Medulla oblongata (tissue), 1 donor: Measurements from ENCODE around the gene MSRB1.

ENCODE experiments used
- DNase-seq: peaks from one replicate; pipeline ENCODE4 v3.0.0-alpha.2; 2015; ENCODE audit errors: extremely low spot score

The MSRB1 gene

DNA sequence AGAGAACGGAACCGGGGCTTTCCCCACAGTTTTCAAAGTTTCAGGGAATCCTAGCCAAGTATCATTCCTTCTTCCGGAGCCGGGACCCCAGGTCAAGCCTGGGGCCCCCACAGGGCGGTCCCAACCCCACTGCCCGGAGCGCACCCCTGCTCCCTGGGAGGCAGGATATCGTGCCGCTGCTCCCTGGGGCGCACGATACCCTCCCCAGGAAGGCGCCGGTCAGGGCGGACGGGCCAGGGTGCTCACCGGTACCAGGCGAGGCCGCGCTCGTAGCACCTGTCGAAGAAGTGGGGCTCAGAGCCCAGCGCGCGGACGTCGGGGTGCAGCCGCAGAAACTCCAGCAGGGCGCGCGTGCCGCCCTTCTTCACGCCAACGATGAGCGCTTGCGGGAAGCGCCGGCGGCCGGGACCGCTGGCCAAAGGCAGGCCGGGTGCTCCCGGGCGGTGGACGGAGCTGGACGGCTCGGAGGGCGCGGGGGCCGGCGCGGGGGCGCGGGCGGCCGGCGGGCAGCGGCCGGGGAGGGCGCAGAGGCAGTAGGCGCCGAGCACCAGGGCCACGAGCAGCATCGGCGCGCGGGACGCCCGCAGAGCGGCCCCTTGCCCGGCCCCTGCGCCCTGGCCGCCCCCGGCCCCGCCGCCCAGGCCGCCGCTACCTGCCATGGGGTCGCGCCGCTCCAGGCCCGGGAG lies 25.2 kb downstream of the MSRB1 start:
- no peak for DNase-seq

DNA sequence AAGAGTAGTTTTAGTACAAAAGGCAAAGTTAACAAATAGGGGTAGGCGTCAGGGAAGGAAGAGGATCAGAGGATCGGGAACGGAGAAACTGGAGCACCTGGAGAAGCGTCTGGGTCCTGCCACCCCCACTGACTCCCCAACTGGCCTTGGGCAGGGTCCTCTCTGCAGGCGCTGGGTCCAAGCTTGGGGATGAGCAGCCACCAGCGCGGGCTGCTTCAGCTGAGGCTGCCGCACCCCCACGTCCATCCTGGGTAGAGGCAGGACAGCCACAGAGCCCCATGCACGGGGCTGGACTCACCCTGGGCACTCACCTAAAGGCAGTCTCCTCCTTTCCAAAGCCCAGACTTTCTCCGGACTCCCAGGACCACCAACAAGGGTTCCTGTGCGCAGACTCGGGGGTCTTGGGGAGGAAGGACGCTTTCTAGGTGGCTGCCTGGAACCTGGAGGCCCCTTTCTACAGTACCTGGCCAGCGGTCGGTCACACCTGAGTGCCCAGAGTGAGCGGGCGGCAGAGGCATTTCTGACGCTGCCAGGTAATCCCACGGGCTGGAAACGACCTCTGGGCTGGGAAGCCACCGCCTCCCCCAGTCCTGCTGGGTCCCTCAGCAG lies 25.8 kb downstream of the MSRB1 start:
- no peak for DNase-seq

DNA sequence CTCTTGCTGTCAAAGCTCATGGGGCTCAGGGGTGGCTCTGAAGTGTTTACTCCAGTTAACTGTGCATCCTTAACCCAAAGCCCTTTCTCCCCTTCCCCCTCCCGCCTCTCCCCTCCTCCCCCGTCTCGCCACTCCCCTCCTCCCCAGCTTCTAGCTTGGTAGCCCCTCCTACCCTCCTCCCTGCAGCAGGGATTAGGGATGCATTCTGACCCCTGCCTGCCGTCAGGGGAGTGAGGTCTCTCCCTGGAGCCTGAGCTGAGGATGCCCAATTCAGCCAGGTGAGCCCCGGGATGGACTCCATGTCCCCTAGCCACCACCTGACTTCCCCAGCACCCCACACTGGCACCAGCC lies 26.4 kb downstream of the MSRB1 start:
- DNase-seq: no peak

DNA sequence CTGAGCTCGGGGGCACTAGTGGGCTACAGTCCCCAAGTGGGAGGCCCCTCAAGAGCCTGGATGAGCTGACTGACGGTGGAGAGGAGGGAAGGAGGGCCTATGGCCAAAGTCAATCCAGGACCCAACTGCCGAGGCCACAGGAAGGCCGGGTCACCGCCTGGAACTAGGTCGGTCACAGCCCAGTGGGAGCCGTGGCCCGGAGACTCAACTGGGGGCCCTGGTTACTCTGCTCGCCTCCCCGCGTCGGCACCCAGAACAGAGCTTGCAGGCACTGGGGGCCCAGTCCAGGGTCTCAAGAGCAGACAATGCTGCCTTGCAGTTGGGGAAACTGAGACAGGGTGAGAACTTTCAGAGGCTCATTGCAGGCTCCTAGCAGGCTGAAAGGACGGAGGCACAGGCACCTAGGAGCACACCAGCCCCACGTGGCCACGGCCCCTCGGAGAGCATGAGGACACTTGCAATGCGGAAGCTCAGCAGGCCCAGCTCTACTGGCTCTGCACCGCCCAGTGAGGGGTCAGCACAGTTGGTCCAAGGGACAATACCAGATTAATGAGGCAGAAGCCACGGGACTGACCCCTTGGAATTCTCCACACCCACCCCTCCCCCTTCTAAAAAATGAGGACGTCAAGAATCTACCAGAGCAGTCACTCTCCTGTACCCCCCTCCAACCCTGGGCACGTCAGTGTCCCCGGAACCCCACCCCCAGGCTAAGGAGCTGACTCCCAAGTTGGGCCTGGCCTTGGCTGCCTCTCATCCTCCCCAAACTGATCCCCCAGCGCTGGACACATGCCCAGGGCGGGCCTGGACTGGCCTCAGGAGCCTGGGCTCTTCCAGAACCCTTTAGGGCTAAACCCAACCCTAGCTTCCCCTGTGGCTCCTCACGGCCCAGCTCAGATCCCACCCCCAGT lies 27.0 kb downstream of the MSRB1 start:
- DNase-seq: no peak

DNA sequence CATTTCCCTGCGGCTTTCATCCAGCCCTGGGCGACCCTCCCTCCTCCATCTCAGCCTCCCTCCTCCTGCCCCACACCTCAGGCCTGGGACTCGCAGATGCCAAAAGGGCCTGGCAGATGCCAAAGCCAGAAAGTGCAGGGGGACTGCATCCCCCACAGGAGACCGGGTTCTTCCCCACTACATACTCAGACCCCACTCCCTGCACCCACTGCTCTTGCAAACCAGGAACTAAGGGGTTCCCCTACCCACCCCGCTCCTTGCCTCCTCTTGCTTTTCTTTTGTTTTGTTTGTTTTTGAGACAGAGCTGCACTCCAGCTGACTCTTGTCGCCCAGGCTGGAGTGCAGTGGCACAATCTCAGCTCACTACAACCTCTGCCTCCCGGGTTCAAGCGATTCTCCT lies 28.0 kb downstream of the MSRB1 start:
- no peak for DNase-seq

DNA sequence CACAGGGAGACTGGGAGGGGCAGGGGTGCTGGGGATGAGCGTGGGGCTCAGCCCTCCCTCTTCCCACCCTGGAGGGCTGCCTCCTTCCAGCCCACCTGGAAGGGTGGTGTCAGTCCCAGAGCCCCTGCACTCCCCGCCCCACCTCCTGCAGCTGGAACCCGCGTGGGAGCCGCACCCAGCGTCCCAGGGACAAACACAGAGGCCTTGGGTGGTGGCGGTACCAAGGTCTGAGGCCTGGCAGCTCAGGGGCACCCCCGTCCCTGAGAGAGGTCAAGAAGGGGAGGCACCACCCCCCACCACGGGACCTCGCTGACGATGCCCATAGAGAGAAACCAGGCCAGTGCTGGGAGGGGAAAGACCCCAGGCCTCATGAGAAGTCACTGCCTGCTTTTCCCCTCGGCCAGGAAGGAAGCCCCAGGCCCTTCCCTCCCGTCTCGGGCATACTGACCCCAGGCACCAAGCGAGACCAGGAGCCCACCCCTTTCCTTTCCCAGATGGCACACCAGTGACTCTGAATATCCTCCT lies 28.9 kb downstream of the MSRB1 start:
- no peak for DNase-seq

DNA sequence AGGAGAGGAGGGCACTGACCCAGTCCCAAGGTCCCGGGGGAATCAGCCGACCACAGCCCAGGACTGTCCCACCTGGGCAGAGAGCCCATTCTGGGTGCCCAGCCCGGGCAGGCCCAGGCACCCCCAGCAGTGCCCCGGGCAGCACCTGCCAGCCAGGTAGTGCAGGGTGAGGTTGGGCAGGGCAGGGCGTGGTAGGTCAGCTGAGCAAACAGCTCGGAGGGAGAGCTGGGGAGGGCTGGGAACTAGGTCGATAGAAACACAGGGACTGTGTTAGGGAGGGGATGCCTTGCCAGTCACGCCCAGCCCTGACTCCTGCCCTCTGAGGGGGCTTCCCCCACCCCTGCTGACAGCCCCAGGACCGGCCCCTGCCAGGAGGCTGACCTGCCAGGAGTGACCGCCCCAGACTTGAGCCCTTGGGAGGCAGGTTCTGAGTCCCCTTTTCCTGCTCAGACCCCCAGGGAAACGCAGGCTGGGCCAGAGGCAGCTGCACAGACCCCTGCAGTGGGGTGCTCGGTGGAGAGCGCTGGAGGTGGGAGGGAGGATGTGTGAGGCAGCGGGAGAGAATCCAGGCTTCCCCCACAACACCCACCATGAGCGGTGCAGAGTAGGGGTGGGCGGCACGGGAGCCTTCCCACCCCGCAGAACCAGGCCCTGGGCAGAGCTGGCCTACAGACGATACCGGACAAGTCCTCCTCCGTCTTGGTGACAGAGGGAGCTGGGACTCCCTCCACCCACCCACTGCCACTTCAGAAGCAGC lies 29.5 kb downstream of the MSRB1 start:
- no peak for DNase-seq

DNA sequence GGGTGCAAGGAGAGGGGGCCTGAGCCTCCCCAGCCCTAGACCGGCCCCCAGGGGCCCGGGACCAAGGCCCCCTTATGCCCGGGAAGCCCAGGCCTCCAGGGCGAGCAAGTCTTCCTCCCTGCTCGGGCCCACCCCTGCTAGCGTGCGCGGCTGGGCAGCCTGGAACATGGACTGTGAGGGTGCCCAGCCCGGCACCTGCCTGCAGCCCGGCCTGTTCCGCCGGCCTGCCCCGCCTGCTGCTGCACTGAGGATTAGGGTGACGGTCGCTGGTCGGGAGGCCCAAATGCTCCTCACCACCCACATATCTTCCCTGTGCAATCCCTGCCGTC lies 30.8 kb downstream of the MSRB1 start:
- DNase-seq: no peak

DNA sequence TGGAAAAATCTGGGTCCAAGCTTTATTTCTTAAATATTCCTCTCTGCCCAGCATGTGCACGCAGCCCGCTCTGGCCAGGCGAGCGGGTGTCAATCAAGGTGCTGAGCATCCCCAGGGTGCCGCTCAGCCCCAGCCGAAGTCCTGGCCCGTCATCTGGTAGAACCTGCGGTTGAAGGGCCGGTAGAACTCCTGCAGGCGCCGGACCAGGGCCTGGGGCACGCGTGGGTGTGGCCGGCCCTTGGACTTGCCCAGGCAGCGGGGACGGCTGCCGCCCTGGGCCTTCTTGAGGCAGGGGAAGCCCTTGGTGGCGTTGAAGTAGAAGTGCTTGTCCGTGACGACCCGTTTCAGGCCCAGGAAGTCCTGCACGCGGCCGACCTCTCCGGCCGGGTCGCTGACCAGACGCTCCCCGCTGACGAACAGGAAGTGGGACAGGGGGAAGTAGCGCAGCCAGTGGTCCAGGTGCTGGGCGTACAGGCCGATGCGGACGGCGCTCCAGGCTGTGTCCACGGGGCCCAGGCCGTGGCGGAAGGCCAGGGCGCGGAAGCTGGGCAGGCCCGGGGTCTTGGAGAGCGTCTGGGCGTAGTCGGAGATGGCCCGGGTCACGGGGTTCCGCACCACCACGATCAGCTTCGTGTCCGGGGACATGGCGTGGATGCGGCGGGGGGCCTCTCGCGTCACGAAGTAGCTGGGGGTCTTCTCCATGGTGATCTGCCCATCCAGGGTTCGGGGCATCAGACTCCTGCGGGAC lies 31.4 kb downstream of the MSRB1 start:
- no peak for DNase-seq

DNA sequence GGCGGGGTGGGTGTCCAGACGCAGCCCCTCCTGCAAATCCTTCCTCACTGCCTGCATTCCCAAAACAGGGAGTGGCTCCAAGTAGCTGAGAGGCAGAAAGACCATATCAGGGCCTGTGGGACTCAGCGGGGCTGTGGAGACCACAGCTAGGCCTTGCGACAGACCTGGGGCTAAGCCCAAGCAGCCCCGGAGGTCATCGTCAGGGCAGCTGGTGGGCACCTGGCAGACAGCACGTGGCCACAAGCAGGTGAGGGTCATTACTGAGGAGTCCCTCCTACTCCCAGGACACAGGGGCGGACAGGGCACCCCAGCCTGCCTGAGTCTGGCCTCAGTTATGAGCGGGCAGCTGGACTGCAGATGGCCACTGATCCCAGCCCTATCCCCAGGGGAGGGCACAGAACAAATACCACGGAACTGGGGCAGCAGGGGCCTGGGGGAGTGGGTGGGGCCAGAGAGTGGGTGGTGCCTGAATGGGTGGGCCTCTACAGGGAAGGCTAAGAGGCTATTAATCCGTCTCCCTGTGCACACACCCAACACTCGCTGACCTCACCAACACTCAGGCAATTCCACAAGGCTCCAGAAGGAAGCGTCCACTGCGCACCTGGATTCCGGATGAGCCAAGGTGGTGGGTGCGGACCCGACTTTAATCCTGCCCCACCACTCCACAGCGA lies 33.3 kb downstream of the MSRB1 start:
- DNase-seq: no peak

DNA sequence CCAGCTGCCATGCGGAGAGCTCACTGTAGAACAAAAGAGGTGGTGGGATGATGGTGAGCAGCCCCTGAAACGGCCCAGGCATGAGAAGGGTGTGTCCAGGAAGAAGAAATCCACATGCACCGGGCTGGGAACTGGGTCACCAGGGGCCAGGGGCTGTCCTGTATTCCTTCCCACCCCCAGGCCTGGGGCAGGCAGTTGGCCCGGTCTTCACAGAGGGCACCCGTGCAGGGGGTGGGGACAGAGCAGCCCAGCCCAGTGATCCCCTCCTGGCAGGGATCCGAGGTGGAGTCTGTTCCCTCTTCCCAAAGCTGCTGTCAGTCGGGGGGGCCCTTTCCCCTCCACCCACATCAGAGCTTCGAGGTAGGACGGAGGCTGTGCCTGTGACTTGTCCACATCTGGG lies 34.0 kb downstream of the MSRB1 start:
- DNase-seq: no peak

DNA sequence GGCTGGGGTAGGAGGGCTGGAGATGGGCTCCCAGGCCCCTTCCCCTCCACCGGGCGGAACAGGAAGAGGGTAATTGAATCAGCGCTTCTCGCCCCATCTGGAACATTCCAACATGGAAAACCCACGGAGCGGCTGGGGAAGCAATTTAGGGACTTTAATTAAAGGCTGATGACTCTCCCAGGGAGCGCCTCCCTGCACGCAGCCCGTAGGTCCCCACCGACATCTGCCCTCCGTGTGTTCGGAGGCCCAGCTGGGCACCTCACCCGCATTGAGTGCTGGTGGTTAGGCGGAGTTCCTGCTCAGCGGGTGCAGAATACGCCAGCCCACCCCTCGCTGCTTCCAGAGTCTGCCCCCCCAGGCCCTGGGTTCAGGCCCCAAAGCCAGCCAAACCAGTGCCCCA lies 34.8 kb downstream of the MSRB1 start:
- no peak for DNase-seq

DNA sequence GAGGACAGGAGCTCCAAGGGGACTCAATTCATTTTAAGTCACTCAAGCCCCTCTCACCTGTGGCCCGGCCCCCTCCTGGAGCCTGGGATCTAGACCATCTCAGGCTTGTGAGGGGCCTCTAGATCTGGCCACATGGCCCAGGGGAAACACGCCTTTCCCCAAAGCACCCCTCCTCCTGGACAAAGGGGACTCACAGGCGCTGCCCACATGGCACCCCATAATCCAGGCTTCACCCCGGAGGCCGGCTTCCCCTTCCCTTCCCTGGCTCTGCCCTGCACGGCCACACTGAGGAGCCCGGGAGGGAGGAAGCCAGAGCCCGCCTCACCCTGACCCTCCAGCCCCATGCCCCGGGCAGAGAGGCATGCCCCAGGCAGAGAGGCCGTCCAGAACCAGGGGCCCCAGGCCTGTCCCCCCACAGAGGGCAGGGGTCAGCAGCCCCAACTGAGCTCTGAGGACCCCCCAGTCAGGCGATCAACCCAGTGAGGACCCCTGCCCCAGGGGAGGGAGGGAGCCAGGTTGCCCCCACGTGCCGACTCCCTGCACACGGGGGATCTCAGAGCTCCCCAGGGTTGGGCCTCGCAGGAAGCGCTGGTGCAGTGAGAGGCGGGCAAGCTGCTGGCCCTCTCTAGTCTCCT lies 35.7 kb downstream of the MSRB1 start:
- DNase-seq: no peak

DNA sequence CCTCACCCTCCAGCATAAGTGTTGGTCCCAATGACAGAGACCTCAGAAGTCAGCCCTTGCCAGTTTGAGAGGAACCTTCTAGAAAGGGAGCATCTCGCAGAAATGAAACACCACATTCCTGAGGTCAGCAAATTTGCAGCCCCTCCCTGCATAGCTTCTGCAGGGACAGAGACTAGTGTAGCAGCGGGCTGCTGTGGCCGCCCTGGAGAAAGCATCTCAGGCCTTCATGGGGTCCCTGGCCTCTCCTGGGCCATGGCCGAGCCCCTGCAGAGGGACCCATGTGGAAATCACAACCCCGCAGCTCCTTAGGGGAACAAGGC lies 36.2 kb downstream of the MSRB1 start:
- no peak for DNase-seq

DNA sequence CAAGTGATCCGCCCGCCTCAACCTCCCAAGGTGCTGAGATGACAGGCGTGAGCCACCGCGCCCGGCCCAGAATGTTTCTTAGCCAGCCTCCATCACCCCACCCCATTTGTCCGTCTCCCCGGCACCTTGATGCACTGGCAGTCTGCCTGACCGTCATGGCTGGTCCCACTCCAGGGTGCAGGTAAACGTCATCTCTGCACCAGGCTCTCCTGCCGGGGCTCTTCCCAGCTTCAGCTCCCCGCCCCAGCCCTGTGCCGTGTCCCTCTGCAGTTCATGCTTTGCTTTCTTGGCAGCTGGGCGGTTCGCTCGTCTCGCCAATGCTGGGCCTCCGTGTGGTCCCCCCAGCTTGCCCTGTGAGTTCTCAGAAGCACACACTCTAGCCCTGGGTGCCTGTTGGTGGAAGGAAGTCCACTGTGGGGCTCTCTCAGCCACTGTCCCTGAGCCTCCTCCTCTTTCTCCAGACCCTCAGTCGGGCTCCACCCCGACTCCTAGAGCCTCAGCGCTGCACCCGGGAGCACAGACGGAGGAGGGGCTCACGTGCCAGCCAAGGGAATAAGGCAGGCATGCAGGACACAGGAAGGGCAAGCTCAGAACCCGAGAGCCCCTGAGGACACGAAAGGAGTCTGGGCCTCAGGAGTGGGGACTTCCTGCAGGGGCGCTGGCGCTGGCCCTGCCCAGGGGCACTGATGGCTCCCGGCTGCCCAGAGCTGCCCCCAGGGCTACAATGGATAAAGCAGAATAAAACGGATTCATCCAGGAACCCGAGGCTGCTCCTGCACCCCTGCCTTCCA lies 36.7 kb downstream of the MSRB1 start:
- DNase-seq: no peak

DNA sequence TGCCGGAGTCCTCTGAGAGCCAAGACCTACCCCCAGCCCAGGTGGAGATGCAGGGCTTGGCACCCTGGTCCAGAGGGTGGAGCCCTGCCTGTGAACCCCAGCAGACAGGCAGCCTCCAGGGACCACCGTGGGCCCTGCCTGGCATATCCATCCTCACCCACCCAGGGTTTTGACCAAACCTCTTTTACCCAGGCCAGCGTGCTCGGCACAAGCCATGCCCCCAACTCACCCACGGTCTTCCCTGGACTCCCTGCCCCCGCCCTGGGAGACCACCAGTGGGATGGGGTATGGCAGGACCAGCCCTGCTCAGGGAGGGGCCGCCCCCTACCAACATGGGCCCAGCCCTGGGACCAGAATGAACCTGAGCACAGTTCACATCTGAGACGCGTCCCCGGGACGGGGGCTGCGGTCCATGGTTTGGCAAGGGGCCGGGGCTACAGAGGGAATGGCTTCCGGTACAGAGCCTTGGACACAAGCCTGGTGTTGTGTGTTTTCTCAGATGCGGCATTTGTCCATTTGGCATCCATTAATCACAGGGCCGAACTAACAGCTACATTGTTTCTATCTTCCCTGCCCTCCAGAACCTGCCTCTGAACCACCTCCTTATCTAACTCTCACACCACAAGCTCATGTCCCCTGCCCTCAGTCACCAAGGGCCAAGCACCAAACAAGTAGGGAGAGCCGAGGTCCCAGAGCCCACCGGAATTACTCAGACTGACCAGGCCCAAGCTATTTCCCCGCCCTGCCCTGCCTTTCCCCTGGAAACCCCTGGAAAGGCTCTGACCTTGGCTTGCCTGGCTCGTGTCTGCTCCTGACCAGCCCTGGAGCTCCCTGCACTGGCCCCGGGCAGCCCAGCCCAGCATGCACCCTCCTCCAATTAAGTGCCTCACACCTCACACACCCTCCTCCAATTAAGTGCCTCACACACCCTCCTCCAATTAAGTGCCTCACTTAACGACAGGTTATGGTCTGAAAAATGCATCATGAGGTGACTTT lies 38.9 kb downstream of the MSRB1 start:
- DNase-seq: no peak

DNA sequence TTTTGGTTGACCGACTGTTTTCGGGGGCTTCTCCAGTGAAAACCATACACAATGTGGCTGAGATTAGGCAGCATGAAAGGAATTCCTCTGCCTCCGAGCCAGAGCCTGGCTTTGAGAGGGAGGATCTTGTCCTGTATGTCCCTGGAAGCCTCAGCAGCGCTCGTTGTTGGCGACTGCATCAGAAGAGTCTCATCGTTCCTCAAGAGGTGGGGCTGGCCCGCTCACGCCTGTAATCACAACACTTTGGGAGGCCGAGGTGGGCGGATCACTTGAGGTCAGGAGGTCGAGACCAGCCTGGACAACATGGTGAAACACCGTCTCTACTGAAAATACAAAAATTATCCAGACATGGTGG lies 39.8 kb downstream of the MSRB1 start:
- no peak for DNase-seq

DNA sequence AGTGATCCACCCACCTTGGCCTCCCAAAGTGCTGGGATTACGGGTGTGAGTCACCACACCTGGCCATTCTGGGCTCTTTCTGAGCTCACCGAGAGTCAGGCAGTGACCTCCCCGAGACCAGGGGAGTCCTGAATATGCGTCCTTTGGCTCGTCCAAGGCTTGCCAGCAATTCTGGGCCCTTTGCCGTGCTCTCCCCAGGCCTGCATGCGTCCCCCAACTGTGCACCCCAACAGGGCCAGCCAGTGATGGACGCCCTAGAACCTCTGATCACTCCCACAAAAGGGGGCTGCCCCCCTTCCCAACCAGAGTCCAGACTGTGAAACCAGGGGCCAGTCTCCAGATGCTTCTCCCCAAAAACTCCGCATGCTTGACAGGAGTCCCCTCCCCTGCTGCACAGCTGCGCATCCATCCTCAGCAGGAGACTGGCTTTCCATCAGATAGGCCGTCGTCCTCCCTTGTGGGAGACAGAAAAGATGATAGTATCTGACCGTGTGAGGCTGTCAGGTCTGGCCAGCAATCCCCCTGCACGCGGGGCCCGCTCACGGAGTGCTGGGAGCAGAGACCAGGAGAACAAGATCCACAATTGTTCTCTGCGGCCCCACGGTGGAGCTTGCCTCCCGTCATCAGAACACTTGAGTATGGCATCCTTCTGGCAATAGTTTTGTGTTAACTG lies 40.3 kb downstream of the MSRB1 start:
- peak; percentile 9 for DNase-seq
